Activated naive CD4-positive, alpha-beta T cell treated with anti-CD3 and anti-CD28 coated beads, Interleukin-2, amount 10 ng/mL, durations not matched to agents 7 days and 5 days (primary cell): ENCODE data around the gene SSTR1.

Experiments used
- CTCF ChIA-PET: fragments of 350-600 bp; sonication (Branson Sonifier 250); formaldehyde crosslinking; loops from one replicate; lab custom pipeline; 2021; ENCODE audit warnings: antibody characterized with exemption; lab: Charles Lee
- DNase-seq: peaks from one replicate; pipeline ENCODE4 v3.0.0-alpha.2; 2020
- H3K27ac Mint-ChIP-seq: one replicate; pipeline ENCODE4 v1.8.0; 2021; ENCODE audit warnings: mild to moderate bottlenecking, moderate library complexity, mixed read lengths
- H3K27me3 Mint-ChIP-seq: one replicate; pipeline ENCODE4 v1.8.0; 2021; ENCODE audit warnings: mild to moderate bottlenecking, mixed read lengths
- H3K36me3 Mint-ChIP-seq: one replicate; pipeline ENCODE4 v1.8.0; 2021; ENCODE audit warnings: mixed read lengths
- H3K4me1 Mint-ChIP-seq: one replicate; pipeline ENCODE4 v1.8.0; 2021; ENCODE audit warnings: mixed read lengths
- H3K4me3 Mint-ChIP-seq: one replicate; pipeline ENCODE4 v1.8.0; 2021; ENCODE audit warnings: mild to moderate bottlenecking, moderate library complexity, mixed read lengths
- H3K9me3 Mint-ChIP-seq: one replicate; pipeline ENCODE4 v1.8.0; 2021; ENCODE audit warnings: mixed read lengths

Gene SSTR1

GRCh38 chr14:38238878-38239277 is 31.2 kb downstream of the SSTR1 start:
- Mint-ChIP-seq H3K9me3 (no peaks in the 10 kb centered on the region), H3K4me3 (no peak overlapping the region), H3K36me3 (no peaks in the 10 kb centered on the region), H3K27me3 (no peaks in the 10 kb centered on the region), H3K27ac (no peak overlapping the region), H3K4me1 (no peaks in the 10 kb centered on the region)
- CTCF ChIA-PET: no interaction called here
- no peak for DNase-seq

- no peak overlapping the region for H3K27ac Mint-ChIP-seq
- no peaks in the 10 kb centered on the region for H3K9me3 Mint-ChIP-seq
- no peaks in the 10 kb centered on the region for H3K36me3 Mint-ChIP-seq
- H3K27me3 Mint-ChIP-seq: no peaks in the 10 kb centered on the region
- CTCF ChIA-PET: no interaction called here
- H3K4me3 Mint-ChIP-seq: no peak overlapping the region
- no peak for DNase-seq
- H3K4me1 Mint-ChIP-seq: no peaks in the 10 kb centered on the region
Observed at GRCh38 chr14:38243696-38244240, 36.1 kb downstream of the SSTR1 start.

DNA sequence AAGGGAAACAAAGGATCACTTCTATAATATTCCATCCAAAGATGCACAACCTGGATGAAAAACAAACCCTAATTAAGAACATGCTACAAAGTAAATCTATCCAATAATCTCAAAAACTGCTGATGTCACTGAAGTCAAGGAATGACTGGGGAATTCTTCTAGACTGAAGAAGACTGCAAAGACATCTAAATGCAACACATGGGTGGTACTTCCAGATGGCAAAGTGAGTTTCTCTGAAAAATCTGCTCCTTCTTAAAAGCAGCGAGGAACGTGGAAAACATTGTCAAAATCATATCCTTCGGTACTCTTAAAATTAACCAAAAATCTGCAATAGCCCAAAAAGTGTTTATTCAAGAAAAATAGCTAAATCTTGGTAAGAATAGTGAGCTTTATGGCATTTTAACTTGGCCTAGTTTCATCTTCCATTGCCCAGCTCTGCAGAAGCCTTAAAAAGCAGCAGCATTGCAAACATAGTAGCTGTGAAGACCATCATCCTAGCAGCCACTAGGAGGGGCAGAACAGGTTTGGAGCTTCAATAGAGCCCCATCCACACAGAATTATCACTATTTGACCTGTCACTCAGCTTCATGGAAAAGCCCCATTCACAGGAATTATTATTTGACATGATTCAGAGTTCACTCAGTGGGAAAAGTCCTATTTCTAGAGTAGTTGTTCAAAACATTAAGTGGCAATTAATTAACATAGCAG is 40.8 kb downstream of the SSTR1 start:
- no peak overlapping the region for H3K27ac Mint-ChIP-seq
- H3K27me3 Mint-ChIP-seq: peaks cover 3% of the 10 kb centered on the region
- H3K4me1 Mint-ChIP-seq: no peaks in the 10 kb centered on the region
- no peak overlapping the region for H3K4me3 Mint-ChIP-seq
- H3K9me3 Mint-ChIP-seq: no peaks in the 10 kb centered on the region
- DNase-seq: no peak
- CTCF ChIA-PET: no interaction called here
- no peaks in the 10 kb centered on the region for H3K36me3 Mint-ChIP-seq

- DNase-seq: no peak
- Mint-ChIP-seq H3K4me3 (no peak overlapping the region), H3K27me3 (peaks cover 20% of the 10 kb centered on the region), H3K4me1 (peaks cover 4% of the 10 kb centered on the region), H3K27ac (no peak overlapping the region), H3K9me3 (no peaks in the 10 kb centered on the region), H3K36me3 (no peaks in the 10 kb centered on the region)
- CTCF ChIA-PET: no interaction called here
Observed at GRCh38 chr14:38250331-38250730, 42.6 kb downstream of the SSTR1 start.

DNA sequence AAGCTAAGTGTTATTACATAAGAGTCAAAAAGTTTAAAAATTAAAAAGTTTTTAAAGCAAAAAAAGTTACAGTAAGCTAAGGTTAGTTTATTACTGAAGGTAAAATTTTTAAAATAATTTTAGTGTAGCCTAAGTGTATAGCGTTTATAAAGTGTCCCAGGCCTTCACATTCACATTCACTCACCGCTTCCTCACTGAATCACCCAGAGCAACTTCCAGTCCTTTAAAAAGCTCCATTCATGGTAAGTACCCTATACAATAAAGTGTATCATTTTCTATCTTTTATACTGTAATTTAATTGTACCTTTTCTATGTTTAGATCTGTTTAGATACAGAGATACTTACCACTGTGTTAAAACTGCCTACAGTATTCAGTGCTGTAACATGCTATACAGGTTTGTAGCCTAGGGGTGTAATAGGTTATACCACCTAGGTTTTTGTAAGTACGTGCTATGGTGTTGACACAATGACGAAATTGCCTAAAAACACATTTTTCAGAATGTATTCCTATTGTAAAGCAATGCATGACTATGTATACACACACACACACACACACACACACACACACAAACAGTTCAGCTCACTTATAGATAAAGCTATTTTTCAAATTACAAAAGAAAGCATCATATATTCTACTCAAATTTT is 44.5 kb downstream of the SSTR1 start:
- Mint-ChIP-seq H3K27me3 (peaks cover 34% of the 10 kb centered on the region), H3K9me3 (no peaks in the 10 kb centered on the region), H3K36me3 (no peaks in the 10 kb centered on the region), H3K27ac (no peak overlapping the region), H3K4me1 (peaks cover 14% of the 10 kb centered on the region), H3K4me3 (no peak overlapping the region)
- DNase-seq: no peak
- CTCF ChIA-PET: no interaction called here

DNA sequence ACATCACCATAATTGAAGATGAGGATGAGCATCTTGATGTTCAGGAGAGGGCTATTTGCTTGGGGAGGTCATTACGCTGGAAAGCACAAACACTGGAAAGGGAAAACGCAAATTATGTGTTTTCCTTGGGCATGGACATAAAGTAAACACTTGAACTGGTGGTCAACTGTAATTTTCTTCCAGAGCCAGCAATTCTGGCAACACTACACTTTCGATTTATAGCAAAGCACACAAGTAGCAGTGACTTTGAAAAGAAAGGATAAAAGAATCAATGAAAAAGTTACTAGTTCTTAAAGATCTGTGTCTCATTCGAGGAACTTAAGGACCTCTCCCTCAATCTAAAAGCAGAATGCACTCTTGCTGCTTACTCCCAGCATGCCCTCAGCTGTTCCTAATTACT is 46.0 kb downstream of the SSTR1 start:
- Mint-ChIP-seq H3K27me3 (peaks cover 38% of the 10 kb centered on the region), H3K36me3 (no peaks in the 10 kb centered on the region), H3K4me1 (peaks cover 14% of the 10 kb centered on the region), H3K27ac (no peak overlapping the region), H3K9me3 (no peaks in the 10 kb centered on the region), H3K4me3 (no peak overlapping the region)
- DNase-seq: no peak
- CTCF ChIA-PET: no interaction called here

DNA sequence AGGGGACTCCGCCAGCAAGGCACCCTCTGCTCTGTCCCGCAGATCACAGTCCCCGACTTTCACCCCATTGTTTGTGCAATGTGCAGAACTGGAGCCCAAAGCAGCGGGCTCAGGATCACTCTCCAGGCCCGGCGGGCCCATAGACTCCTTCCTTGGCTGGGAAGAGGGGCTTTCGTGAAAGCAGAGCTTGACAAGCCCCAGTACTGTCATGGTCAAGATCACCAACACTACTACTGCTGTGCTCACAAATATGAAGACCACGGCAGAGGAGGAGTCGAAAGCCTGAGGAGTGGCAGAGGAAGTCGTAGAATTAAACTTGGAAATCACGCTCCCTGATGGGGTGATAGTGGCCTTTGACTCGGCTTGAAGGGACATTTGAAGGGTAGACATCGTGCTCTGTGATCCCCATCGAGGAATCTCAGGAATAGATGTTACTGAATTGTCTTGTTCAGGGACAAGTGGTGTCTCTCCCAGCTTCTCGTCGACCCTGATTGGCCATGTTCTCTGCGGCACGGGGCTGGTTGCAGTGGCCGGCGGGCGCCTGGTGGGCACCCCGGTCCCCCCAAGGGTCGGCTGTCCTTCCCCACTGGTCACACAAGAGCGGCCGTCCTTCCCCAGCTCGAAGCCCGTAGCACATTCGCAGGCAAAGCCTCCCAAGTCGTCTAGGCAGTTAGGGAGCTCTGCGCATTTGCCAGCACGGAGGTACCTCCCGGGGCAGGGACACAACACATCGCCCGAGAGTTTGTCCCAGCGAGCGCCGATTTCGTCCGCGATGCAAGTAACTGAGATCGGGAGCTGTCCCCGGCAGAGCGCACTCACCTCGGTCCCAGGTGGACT is 47.1 kb downstream of the SSTR1 start:
- Mint-ChIP-seq H3K9me3 (no peaks in the 10 kb centered on the region), H3K36me3 (no peaks in the 10 kb centered on the region), H3K27ac (no peak overlapping the region), H3K27me3 (peaks cover 44% of the 10 kb centered on the region), H3K4me1 (peaks cover 14% of the 10 kb centered on the region), H3K4me3 (no peak overlapping the region)
- CTCF ChIA-PET: no interaction called here
- DNase-seq: peak; percentile 20

- Mint-ChIP-seq H3K4me1 (peaks cover 14% of the 10 kb centered on the region), H3K36me3 (no peaks in the 10 kb centered on the region), H3K4me3 (no peak overlapping the region), H3K27me3 (peaks cover 45% of the 10 kb centered on the region), H3K27ac (no peak overlapping the region), H3K9me3 (no peaks in the 10 kb centered on the region)
- peak; percentile 26 for DNase-seq
- CTCF ChIA-PET: no interaction called here
Observed at GRCh38 chr14:38255408-38255672, 47.6 kb downstream of the SSTR1 start.

- Mint-ChIP-seq H3K4me3 (peak within 1 kb of the TSS; percentile 47), H3K27me3 (peaks cover 45% of the 10 kb centered on the region), H3K4me1 (peaks cover 14% of the 10 kb centered on the region), H3K27ac (no peak within 1 kb of the TSS), H3K9me3 (no peaks in the 10 kb centered on the region), H3K36me3 (no peaks in the 10 kb centered on the region)
- CTCF ChIA-PET: no interaction called here
- DNase-seq: peak; percentile 27
Observed at GRCh38 chr14:38255673-38256532, 48.2 kb downstream of the SSTR1 start, which contains the start of gene CLEC14A. CLEC14A (minus strand) TSS chr14:38256093; CDS start chr14:38256022, 71 bp downstream.

DNA sequence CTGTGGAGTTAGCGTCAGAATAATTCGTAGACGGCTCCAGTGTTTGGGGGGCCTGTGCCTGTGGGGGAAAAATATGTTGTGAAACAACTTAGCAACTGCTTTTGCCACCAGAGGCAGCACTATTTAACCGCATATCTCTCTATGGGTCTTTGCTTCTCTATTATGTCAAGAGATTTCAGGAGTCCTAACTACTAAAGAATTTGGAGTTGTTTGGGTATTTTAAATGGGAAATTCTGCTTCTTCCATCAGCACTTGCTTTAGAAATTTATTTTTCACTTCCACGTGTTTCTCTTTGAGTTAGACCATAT is 48.8 kb downstream of the SSTR1 start:
- no peaks in the 10 kb centered on the region for H3K36me3 Mint-ChIP-seq
- peaks cover 45% of the 10 kb centered on the region for H3K27me3 Mint-ChIP-seq
- DNase-seq: no peak
- CTCF ChIA-PET: no interaction called here
- no peaks in the 10 kb centered on the region for H3K9me3 Mint-ChIP-seq
- peak overlapping the region; percentile 47 for H3K4me3 Mint-ChIP-seq
- H3K27ac Mint-ChIP-seq: no peak overlapping the region
- H3K4me1 Mint-ChIP-seq: peaks cover 14% of the 10 kb centered on the region

DNA sequence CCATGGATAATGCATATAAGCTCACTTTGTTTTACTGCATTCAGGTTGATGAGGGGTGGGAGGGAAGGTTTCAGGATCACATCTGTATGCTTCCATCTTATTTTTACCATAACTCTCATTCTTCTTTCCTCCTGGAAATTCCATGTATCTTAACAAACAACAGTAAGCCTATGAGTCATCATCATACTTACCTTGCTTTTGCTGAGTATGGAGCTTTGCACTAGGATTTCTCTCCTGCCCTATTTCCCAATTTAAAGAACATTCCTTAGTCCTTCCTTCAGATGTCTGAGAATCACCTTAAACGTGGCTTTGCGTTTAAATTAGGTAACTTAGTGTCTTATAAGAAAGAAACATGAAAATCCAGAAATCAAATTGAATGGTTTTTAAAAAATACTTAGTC is 49.8 kb downstream of the SSTR1 start:
- Mint-ChIP-seq H3K4me1 (peaks cover 14% of the 10 kb centered on the region), H3K36me3 (no peaks in the 10 kb centered on the region), H3K27ac (no peak overlapping the region), H3K4me3 (no peak overlapping the region), H3K9me3 (no peaks in the 10 kb centered on the region), H3K27me3 (peaks cover 42% of the 10 kb centered on the region)
- CTCF ChIA-PET: interaction anchor here (0.5 kb wide), 1 partner anchor 343 kb away, joined by 3 read pairs; no protein-coding TSS in a partner anchor
- no peak for DNase-seq

- Mint-ChIP-seq H3K9me3 (no peaks in the 10 kb centered on the region), H3K27ac (no peak overlapping the region), H3K27me3 (peaks cover 12% of the 10 kb centered on the region), H3K4me3 (no peak overlapping the region), H3K4me1 (peaks cover 2% of the 10 kb centered on the region), H3K36me3 (no peaks in the 10 kb centered on the region)
- CTCF ChIA-PET: no interaction called here
- DNase-seq: no peak
Observed at GRCh38 chr14:38261620-38262019, 53.9 kb downstream of the SSTR1 start.
